Neural progenitor cell (in vitro differentiated cells): ENCODE data around the gene TPST1. TPM values are rescaled to one million over a fixed set of nuclear protein-coding genes. Genes with fewer than 3 reads are reported as not detected.

Source experiments
- DNase-seq: peaks from one replicate; pipeline ENCODE4 v3.0.0-alpha.2; 2016; ENCODE audit warnings: low spot score
- H2AFZ ChIP-seq: fragments of 200-600 bp; sonication (generic); replicated peaks from 2 replicates; pipeline ENCODE4 v1.6.1; 2016; ENCODE audit warnings: antibody characterized with exemption
- H3F3A ChIP-seq: fragments of 200-600 bp; sonication (generic); 2 replicates; pipeline ENCODE4 v1.6.1; 2016; ENCODE audit warnings: antibody characterized with exemption, low read depth
- H3K27ac ChIP-seq: fragments of 200-600 bp; sonication (generic); 2 replicates; pipeline ENCODE4 v1.5.1; 2016; ENCODE audit warnings: mild to moderate bottlenecking
- H3K27me3 ChIP-seq: fragments of 200-600 bp; sonication (generic); 2 replicates; pipeline ENCODE4 v1.6.1; 2016; ENCODE audit warnings: mild to moderate bottlenecking, moderate library complexity
- H3K36me3 ChIP-seq: fragments of 200-600 bp; sonication (generic); 2 replicates; pipeline ENCODE4 v1.5.1; 2016
- H3K4me1 ChIP-seq: fragments of 200-600 bp; sonication (generic); 2 replicates; pipeline ENCODE4 v1.6.1; 2016; ENCODE audit warnings: mixed run types
- H3K4me2 ChIP-seq: fragments of 200-600 bp; sonication (generic); 2 replicates; pipeline ENCODE4 v1.6.1; 2016
- H3K4me3 ChIP-seq: fragments of 200-600 bp; sonication (generic); 2 replicates; pipeline ENCODE4 v1.5.1; 2016
- H3K79me2 ChIP-seq: fragments of 200-600 bp; sonication (generic); 2 replicates; pipeline ENCODE4 v1.6.1; 2016; ENCODE audit warnings: low read depth
- H3K9ac ChIP-seq: fragments of 200-600 bp; sonication (generic); 2 replicates; pipeline ENCODE4 v1.6.1; 2016
- H3K9me3 ChIP-seq: fragments of 200-600 bp; sonication (generic); 2 replicates; pipeline ENCODE4 v1.5.1; 2016; ENCODE audit warnings: low read depth
- H4K20me1 ChIP-seq: fragments of 200-600 bp; sonication (generic); 2 replicates; pipeline ENCODE4 v1.6.1; 2016; ENCODE audit warnings: low read depth
- H3K27ac Mint-ChIP-seq: 3 replicates; pipeline ENCODE4 v1.8.0; 2021; ENCODE audit warnings: mixed read lengths
- H3K27me3 Mint-ChIP-seq: 2 replicates; pipeline ENCODE4 v1.8.0; 2022; ENCODE audit warnings: low read depth, mild to moderate bottlenecking, inconsistent platforms, moderate library complexity, mixed read lengths; ENCODE audit not compliant: insufficient read depth
- H3K36me3 Mint-ChIP-seq: 3 replicates; pipeline ENCODE4 v1.8.0; 2021; ENCODE audit warnings: mixed read lengths
- H3K4me1 Mint-ChIP-seq: 3 replicates; pipeline ENCODE4 v1.8.0; 2021; ENCODE audit warnings: mixed read lengths
- H3K4me3 Mint-ChIP-seq: 3 replicates; pipeline ENCODE4 v1.8.0; 2021; ENCODE audit warnings: mild to moderate bottlenecking, moderate library complexity, mixed read lengths
- H3K9me3 Mint-ChIP-seq: 3 replicates; pipeline ENCODE4 v1.8.0; 2020; ENCODE audit warnings: mixed read lengths
- EZH2 ChIP-seq: fragments of 200-600 bp; sonication (generic); IDR thresholded peaks from 2 replicates; pipeline ENCODE4 v1.6.1; 2017; ENCODE audit warnings: antibody characterized with exemption, mild to moderate bottlenecking, moderate library complexity
- EZH2phosphoT487 ChIP-seq: fragments of 200-600 bp; sonication (generic); IDR thresholded peaks from 2 replicates; pipeline ENCODE4 v1.6.1; 2017; ENCODE audit warnings: antibody characterized with exemption
- total RNA-seq: library from RNA; depleted of rRNA; stranded (reverse); fragments of >200 nt; gene quantifications from 2 replicates; pipeline ENCODE4 v1.2.3, GENCODE V29; 2015; ENCODE audit warnings: low replicate concordance
- TF ChIP-seq, protein P1 (sequence below): fragments of 200-600 bp; sonication (generic); IDR thresholded peaks from 2 replicates; pipeline ENCODE4 v1.5.1; 2017; ENCODE audit warnings: antibody characterized with exemption, mild to moderate bottlenecking

Gene TPST1
- total RNA-seq, 1 donor from 2014 or later, result 24.9 TPM

DNA sequence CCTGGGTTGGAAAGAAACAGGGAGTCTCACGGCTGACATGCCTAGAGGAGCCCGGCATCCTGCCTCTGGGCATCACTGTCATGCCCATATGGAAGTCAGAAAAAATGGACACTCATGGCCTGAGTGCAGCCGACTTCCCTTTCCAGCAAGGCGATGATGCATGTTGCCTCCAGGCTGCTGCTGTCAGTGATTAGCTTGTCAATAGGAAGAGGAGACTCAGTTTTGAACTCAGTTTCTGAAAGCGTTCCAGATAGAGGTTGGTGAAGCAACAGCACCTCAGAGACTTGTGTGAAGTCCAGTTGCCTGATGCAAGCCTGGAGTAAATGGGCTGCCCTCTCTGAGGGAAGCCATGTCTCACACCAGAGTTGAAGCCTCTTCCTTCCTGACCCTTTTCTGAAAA, 148.4 kb downstream of the TPST1 start:
- Histone ChIP-seq H3K79me2 (no peaks in the 10 kb centered on the region), H3K4me2 (no peak overlapping the region), H3K27me3 (no peaks in the 10 kb centered on the region), H3K9ac (no peak overlapping the region), H3K9me3 (no peaks in the 10 kb centered on the region), H2AFZ (no peak overlapping the region), H3K36me3 (no peaks in the 10 kb centered on the region), H3F3A (peaks cover 11% of the 10 kb centered on the region), H4K20me1 (peaks cover 12% of the 10 kb centered on the region), H3K27ac (no peak overlapping the region), H3K4me3 (no peak overlapping the region), H3K4me1 (peaks cover 8% of the 10 kb centered on the region)
- H3K4me1 Mint-ChIP-seq, result peaks cover 6% of the 10 kb centered on the region
- peaks cover 3% of the 10 kb centered on the region for H3K27me3 Mint-ChIP-seq
- no peak overlapping the region for H3K27ac Mint-ChIP-seq
- no peaks in the 10 kb centered on the region for H3K9me3 Mint-ChIP-seq
- no peak overlapping the region for H3K4me3 Mint-ChIP-seq
- DNase-seq, result no peak
- TF ChIP-seq EZH2phosphoT487, result no peak
- TF ChIP-seq, protein P1, sequence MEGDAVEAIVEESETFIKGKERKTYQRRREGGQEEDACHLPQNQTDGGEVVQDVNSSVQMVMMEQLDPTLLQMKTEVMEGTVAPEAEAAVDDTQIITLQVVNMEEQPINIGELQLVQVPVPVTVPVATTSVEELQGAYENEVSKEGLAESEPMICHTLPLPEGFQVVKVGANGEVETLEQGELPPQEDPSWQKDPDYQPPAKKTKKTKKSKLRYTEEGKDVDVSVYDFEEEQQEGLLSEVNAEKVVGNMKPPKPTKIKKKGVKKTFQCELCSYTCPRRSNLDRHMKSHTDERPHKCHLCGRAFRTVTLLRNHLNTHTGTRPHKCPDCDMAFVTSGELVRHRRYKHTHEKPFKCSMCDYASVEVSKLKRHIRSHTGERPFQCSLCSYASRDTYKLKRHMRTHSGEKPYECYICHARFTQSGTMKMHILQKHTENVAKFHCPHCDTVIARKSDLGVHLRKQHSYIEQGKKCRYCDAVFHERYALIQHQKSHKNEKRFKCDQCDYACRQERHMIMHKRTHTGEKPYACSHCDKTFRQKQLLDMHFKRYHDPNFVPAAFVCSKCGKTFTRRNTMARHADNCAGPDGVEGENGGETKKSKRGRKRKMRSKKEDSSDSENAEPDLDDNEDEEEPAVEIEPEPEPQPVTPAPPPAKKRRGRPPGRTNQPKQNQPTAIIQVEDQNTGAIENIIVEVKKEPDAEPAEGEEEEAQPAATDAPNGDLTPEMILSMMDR, result no peak
- no peak for TF ChIP-seq EZH2
- peaks cover 4% of the 10 kb centered on the region for H3K36me3 Mint-ChIP-seq

DNA sequence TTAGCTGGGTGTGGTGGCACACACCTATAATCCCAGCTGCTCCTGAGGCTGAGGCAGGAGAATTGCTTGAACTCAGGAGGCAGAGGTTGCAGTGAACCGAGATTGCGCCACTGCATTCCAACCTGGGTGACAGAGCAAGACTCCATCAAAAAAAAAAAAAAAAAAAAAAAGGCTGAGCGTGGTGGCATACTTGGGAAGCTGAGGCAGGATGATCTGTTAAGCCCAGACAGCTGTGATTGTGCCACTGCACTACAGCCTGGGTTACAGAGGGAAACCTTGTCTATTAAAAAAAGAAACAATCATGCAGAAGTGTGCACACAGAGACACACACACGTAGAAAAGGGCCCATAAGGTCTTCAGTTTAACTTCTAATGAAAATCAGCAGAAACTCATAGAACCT, 150.6 kb downstream of the TPST1 start:
- Histone ChIP-seq H3K4me1 (peaks cover 8% of the 10 kb centered on the region), H4K20me1 (peaks cover 12% of the 10 kb centered on the region), H3K4me2 (no peak overlapping the region), H2AFZ (no peak overlapping the region), H3K9me3 (no peaks in the 10 kb centered on the region), H3K27me3 (no peaks in the 10 kb centered on the region), H3K27ac (no peak overlapping the region), H3K79me2 (no peaks in the 10 kb centered on the region), H3K4me3 (no peak overlapping the region), H3K9ac (no peak overlapping the region), H3F3A (peaks cover 11% of the 10 kb centered on the region), H3K36me3 (no peaks in the 10 kb centered on the region)
- Mint-ChIP-seq H3K27me3 (peaks cover 3% of the 10 kb centered on the region), H3K4me1 (peaks cover 6% of the 10 kb centered on the region), H3K27ac (no peak overlapping the region), H3K9me3 (no peaks in the 10 kb centered on the region), H3K36me3 (peaks cover 4% of the 10 kb centered on the region), H3K4me3 (no peak overlapping the region)
- no peak for DNase-seq
- TF ChIP-seq EZH2phosphoT487, result no peak
- TF ChIP-seq EZH2, result no peak
- TF ChIP-seq, protein P1, result no peak

DNA sequence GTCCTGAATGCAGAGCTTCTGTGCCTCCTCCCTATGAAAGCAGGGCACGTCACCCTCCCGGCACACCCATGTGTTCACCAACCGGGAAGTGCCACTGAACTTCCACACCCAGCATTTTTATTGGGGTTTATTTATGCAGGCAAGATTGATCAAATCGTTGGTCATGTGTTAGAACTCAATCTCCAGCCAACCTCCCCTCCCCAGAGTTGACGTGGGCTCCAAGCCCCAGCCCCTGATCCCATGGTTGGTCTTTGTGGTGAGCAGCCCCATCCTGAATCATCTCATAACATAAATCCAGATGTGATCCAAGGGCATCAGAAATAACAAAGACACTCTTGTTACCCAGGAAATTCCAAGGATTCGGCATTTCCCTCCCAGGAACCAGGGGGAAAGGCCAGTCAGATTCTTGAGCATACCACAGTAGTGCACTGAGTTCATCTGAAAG, 151.2 kb downstream of the TPST1 start:
- Histone ChIP-seq H3F3A (peaks cover 10% of the 10 kb centered on the region), H3K27ac (no peak overlapping the region), H4K20me1 (peaks cover 12% of the 10 kb centered on the region), H3K4me2 (no peak overlapping the region), H3K9ac (no peak overlapping the region), H2AFZ (no peak overlapping the region), H3K4me1 (peaks cover 8% of the 10 kb centered on the region), H3K4me3 (no peak overlapping the region), H3K79me2 (no peaks in the 10 kb centered on the region), H3K9me3 (no peaks in the 10 kb centered on the region), H3K27me3 (no peaks in the 10 kb centered on the region), H3K36me3 (no peaks in the 10 kb centered on the region)
- H3K4me3 Mint-ChIP-seq, result no peak overlapping the region
- TF ChIP-seq EZH2phosphoT487 (no peak), EZH2 (no peak)
- TF ChIP-seq, protein P1, result no peak
- no peak overlapping the region for H3K27ac Mint-ChIP-seq
- peaks cover 3% of the 10 kb centered on the region for H3K27me3 Mint-ChIP-seq
- DNase-seq, result no peak
- H3K4me1 Mint-ChIP-seq, result peaks cover 6% of the 10 kb centered on the region
- H3K36me3 Mint-ChIP-seq, result peaks cover 4% of the 10 kb centered on the region
- H3K9me3 Mint-ChIP-seq, result no peaks in the 10 kb centered on the region
